Vein endothelial cell (primary cell): ENCODE data around the gene ARFGEF3. TPM values are rescaled to one million over a fixed set of nuclear protein-coding genes. Genes with fewer than 3 reads are reported as not detected.

ENCODE experiments used
- small RNA-seq: library from RNA; depleted of rRNA; stranded (forward); fragments of <200 nt; gene quantifications from one replicate; pipeline ENCODE3, GENCODE V24; 2012
- total RNA-seq: library from RNA; depleted of rRNA; stranded (reverse); fragments of >200 nt; gene quantifications from 2 replicates; pipeline ENCODE4 v1.2.3, GENCODE V29; 2012

Gene ARFGEF3, protein sequence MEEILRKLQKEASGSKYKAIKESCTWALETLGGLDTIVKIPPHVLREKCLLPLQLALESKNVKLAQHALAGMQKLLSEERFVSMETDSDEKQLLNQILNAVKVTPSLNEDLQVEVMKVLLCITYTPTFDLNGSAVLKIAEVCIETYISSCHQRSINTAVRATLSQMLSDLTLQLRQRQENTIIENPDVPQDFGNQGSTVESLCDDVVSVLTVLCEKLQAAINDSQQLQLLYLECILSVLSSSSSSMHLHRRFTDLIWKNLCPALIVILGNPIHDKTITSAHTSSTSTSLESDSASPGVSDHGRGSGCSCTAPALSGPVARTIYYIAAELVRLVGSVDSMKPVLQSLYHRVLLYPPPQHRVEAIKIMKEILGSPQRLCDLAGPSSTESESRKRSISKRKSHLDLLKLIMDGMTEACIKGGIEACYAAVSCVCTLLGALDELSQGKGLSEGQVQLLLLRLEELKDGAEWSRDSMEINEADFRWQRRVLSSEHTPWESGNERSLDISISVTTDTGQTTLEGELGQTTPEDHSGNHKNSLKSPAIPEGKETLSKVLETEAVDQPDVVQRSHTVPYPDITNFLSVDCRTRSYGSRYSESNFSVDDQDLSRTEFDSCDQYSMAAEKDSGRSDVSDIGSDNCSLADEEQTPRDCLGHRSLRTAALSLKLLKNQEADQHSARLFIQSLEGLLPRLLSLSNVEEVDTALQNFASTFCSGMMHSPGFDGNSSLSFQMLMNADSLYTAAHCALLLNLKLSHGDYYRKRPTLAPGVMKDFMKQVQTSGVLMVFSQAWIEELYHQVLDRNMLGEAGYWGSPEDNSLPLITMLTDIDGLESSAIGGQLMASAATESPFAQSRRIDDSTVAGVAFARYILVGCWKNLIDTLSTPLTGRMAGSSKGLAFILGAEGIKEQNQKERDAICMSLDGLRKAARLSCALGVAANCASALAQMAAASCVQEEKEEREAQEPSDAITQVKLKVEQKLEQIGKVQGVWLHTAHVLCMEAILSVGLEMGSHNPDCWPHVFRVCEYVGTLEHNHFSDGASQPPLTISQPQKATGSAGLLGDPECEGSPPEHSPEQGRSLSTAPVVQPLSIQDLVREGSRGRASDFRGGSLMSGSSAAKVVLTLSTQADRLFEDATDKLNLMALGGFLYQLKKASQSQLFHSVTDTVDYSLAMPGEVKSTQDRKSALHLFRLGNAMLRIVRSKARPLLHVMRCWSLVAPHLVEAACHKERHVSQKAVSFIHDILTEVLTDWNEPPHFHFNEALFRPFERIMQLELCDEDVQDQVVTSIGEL (N-terminal part only)
- 6.9 and 7.9 TPM in 2 replicates for total RNA-seq

DNA sequence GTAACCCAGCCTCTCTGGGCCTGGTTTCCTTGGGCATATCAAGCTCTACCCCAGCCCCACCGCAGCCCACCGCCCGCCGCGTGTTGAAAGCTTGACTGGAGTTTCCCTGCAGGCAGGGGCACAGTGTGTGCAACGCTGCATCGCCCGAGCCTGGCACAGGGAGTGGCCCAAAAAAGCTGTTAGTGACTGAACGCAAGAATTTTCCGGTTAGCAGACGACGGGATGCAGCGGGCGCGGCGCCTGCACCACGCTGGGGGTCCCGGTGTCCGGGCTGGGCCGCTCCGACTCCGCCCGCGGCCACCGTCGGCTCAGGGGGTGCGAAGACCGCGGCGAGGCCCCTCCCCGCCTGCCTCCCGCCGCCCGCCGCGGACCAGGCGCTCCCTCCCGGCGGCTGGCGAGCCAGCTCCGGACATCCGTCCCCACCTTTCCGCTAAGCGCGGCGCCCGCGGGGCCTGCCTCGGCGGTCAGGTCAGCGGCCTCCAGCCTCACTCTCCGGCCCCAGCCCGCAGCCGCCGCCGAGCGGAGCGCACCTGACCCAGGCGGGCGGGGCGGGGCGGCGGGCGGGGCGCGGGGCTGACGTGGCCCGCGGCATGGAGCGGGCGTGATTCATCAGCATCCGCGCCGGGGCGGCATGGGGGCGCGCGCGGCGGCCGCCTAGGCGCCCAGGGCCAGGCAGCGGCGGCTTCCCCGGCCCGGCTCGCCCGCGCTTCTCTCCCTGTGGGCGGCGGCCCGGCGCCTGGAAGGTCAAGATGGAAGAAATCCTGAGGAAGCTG is at the start of gene ARFGEF3:
Gene ARFGEF3, plus strand, starts transcription at position 602 of the 773 bp plus-strand sequence. Its CDS starts 148 bp downstream, at position 750.

GRCh38 chr6:138218449-138218848 is 56.7 kb downstream of the ARFGEF3 start, which contains the start of gene PBOV1:
Gene PBOV1 (minus strand): TSS chr6:138218491. CDS start chr6:138218395, 96 bp downstream.

DNA sequence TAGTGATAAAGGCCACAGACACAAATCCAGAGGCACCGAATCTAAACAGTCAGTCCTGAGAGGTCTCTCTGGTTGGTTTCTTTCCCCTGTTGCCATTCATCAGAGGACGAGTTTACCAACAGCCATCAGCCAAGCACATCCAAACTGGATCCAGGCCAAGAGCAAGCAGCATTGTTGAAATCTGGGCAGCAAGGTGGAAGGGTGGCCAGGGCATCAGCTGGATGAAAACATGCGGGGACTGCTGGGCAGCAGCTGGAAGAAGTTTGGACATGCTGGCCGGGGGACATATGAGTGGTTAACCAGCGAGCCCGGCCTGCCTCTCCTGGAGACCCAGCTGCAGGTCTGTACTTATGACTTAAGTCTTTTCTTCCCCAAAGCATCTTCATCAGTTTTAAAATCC is 216.1 kb downstream of the ARFGEF3 start, which contains the start of gene SMIM28:
Gene SMIM28, plus strand, starts transcription at position 62 of the 400 bp plus-strand sequence. Its CDS starts 168 bp downstream, at position 230.

Small RNAs within 50 kb of the gene (small RNA-seq; reads per million reads assigned to genes)
- not detected for gene AL031003.1

Other genes starting within 250 kb of the ARFGEF3 start
- 31.6 and 34.9 TPM in 2 replicates for gene PERP, start 54.5 kb upstream of the ARFGEF3 start, total RNA-seq
- gene PBOV1, start 56.6 kb downstream of the ARFGEF3 start, total RNA-seq, result not detected in 2 replicates
- gene SMIM28, start 216.0 kb downstream of the ARFGEF3 start, total RNA-seq, result not detected in 2 replicates
- 34.6 and 41.8 TPM in 2 replicates for gene HEBP2, start 242.3 kb downstream of the ARFGEF3 start, total RNA-seq